Right lobe of liver (tissue), 6 donors: ENCODE results near the gene SLC8A1. TPM values are rescaled to one million over a fixed set of nuclear protein-coding genes. Genes with fewer than 3 reads are reported as not detected.

Source experiments
- ATAC-seq, 4 donors: fragments of 200-7000 bp; cut with Tn5 transposase; one replicate each; pipeline ENCODE4 v1.9.1; 2020; ENCODE audit warnings: mild to moderate bottlenecking in 4 of 4, moderate library complexity in 4 of 4
- DNase-seq, 3 donors: peaks; one replicate each; pipeline ENCODE4 v3.0.0-alpha.2; 2020
- H3K27ac ChIP-seq, 3 donors: fragments of 200-600 bp; one replicate each; pipeline ENCODE4 v1.8.0; 2022
- H3K27me3 ChIP-seq, 2 donors: fragments of 200-600 bp; one replicate each; pipeline ENCODE4 v1.8.0; 2022
- H3K36me3 ChIP-seq, 4 donors: fragments of 200-600 bp; sonication (generic) in 1 of 4; one replicate each; pipeline versions ENCODE4 v1.5.1 to v1.8.0; 2017 to 2022; ENCODE audit warnings: control low read depth in 1 of 4
- H3K4me1 ChIP-seq, 4 donors: fragments of 200-600 bp; sonication (generic) in 1 of 4; one replicate each; pipeline versions ENCODE4 v1.5.1 to v1.8.0; 2017 to 2022; ENCODE audit warnings: control low read depth in 1 of 4
- H3K4me3 ChIP-seq, 3 donors: fragments of 200-600 bp; one replicate each; pipeline ENCODE4 v1.8.0; 2022
- H3K9me3 ChIP-seq, 4 donors: fragments of 200-600 bp; sonication (generic) in 1 of 4; one replicate each; pipeline versions ENCODE4 v1.5.1 to v1.8.0; 2017 to 2022; ENCODE audit warnings: control low read depth in 1 of 4
- CTCF ChIP-seq, 4 donors: fragments of 200-600 bp in 3 of 4; fragments of 450-650 bp in 1 of 4; IDR thresholded peaks; one replicate each; pipeline versions ENCODE4 v1.5.1 to v1.8.0; 2016 to 2022; ENCODE audit warnings: antibody characterized with exemption in 4 of 4, mild to moderate bottlenecking in 2 of 4
- POLR2A ChIP-seq: fragments of 450-650 bp; IDR thresholded peaks from one replicate; pipeline ENCODE4 v1.6.1; 2017; ENCODE audit warnings: antibody characterized with exemption, mild to moderate bottlenecking
- WGBS: methylation state at CpG from one replicate; pipeline ENCODE4 v1.1.6; 2018; ENCODE audit warnings: low coverage, low lambda C conversion rate; ENCODE audit not compliant: insufficient coverage; ENCODE audit errors: missing lambda C conversion rate; 5-methylcytosine and 5-hydroxymethylcytosine counted together
- intact Hi-C, 2 donors: fragments of 100-400 bp; cut with DNase I; formaldehyde crosslinking; loops; one replicate each; pipeline versions ENCODE4 v1.11.2 to v1.14.1; 2022
- total RNA-seq, 6 experiments: library from RNA; depleted of rRNA in 2 of 6; stranded (reverse); fragments of >200 nt in 2 of 6; fragmentation: NEBNext Ultra II Directional in 3 of 6; extraction: Animal tissue kit (Norgen Biotek cat#: 25700) in 3 of 6; gene quantifications; one replicate each; pipeline versions ENCODE4 v1.1.0 to v1.2.4, GENCODE V29; 2016 to 2023
- donor health status: DM: no; HTN: yes; CAD: no.
- donor health status: DM: no; HTN: no; CAD: no.
- donor health status: DM: no; HTN: no; CAD: no.
- donor health status: DM: no; HTN: yes; CAD: no.
- donor health status: DM: no; HTN: yes; CAD: no.

SLC8A1 gene
- total RNA-seq, 6 experiments from 2014 or later, result 3.3 to 12.1 (median 4.9) TPM

DNA sequence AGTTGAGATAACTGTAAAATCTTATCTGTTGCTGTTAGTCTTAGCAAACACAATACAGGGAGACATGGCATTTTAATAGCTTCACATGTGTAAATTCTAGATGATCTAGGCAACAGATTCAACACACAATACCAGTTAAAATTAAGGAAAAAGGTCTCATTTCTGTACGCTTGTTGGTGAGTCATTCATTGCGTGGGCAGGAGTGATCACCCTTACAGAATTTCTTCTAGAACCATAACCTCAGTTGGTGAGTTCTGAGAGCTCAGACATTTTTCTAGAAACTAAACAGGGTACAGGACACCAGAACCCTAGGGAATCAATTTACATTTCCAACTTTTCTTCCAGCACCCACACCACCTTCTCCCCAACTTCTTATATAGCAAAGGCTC, 81.9 kb downstream of the SLC8A1 start:
- H3K4me1 ChIP-seq, result no peaks in the 10 kb centered on the region
- 60% methylated on average over 2 of the region's 2 CpGs for WGBS
- no peaks in the 10 kb centered on the region for H3K9me3 ChIP-seq
- intact Hi-C loops, result no loop called here
- ATAC-seq (no peak), DNase-seq (no peak)
- H3K36me3 ChIP-seq, result no peaks in the 10 kb centered on the region
- no peak overlapping the region for H3K4me3 ChIP-seq
- no peak overlapping the region for H3K27ac ChIP-seq
- H3K27me3 ChIP-seq, result no peaks in the 10 kb centered on the region
- TF ChIP-seq POLR2A, result no peak
- no peak for TF ChIP-seq CTCF (IDR thresholded peaks at IDR 0.05)

DNA sequence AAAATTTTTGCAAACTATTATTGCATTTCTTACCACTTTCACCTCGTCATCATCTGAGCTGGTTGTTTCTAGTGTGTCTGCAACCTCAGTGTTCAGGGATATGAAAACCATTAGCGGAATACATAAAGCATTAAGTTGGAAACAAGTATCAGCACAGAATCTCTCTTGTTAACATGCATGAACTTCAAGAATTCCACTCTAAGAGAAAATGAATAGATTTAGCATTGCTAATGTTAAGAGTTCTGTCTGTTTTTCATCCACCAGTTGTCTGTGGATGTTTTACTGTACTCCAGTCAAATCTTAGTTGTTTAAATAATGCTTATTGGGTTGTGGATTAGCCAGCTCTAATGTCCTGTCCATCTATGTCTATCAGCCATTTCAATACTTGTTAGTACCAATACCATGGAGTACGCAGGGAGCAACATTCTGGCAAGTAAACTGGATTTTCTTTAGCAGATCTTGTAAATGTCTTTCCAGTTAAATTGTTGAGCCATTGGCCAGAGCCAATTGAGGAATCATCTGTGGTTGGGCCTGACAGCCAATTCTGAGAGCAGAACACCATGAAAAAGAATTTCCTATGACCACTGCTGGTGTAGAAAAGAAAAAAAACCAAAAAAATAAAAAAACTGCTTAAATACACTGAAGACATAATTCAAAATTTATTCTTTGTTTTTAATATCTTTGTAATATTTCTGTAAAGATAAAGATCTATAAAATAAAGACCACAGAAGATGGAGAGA, 82.5 kb downstream of the SLC8A1 start:
- Histone ChIP-seq H3K4me3 (no peak overlapping the region), H3K4me1 (no peaks in the 10 kb centered on the region), H3K27me3 (no peaks in the 10 kb centered on the region), H3K36me3 (no peaks in the 10 kb centered on the region), H3K27ac (no peak overlapping the region), H3K9me3 (no peaks in the 10 kb centered on the region)
- intact Hi-C loops, result no loop called here
- ATAC-seq (no peak), DNase-seq (no peak)
- TF ChIP-seq POLR2A (no peak), CTCF (IDR thresholded peaks at IDR 0.05) (no peak)
- WGBS, result 78% methylated on average over 3 of the region's 3 CpGs

DNA sequence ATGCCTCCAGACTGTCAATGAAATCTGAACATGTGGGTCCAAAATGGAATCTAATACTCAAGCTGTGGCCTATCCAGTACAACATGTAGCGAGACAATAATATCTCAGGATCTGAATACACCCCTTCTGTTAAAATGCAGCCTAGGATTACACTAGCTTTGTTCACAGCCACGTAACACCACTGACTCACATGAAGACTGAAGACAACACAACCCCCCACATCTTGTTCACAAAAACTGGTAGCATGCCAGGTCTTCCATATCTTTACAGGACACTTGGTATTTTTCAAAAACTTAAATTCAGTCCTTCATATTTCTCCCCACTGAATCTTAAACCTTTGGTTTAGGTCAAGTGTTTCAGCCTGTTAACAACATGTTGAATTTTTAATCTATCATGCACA, 84.2 kb downstream of the SLC8A1 start:
- Histone ChIP-seq H3K4me1 (no peaks in the 10 kb centered on the region), H3K27ac (no peak overlapping the region), H3K36me3 (no peaks in the 10 kb centered on the region), H3K9me3 (no peaks in the 10 kb centered on the region), H3K4me3 (no peak overlapping the region), H3K27me3 (no peaks in the 10 kb centered on the region)
- DNase-seq, result no peak
- no peak for TF ChIP-seq CTCF (IDR thresholded peaks at IDR 0.05)
- TF ChIP-seq POLR2A, result no peak
- WGBS, result 58% methylated on average over 2 of the region's 2 CpGs
- no peak for ATAC-seq
- intact Hi-C loops, result no loop called here

GRCh38 chr2:40367032-40367431, 84.9 kb downstream of the SLC8A1 start:
- H3K4me1 ChIP-seq, result no peaks in the 10 kb centered on the region
- ATAC-seq (no peak), DNase-seq (no peak)
- no peaks in the 10 kb centered on the region for H3K27me3 ChIP-seq
- no peak overlapping the region for H3K27ac ChIP-seq
- 75% methylated on average over 2 of the region's 2 CpGs for WGBS
- no peaks in the 10 kb centered on the region for H3K9me3 ChIP-seq
- H3K36me3 ChIP-seq, result no peaks in the 10 kb centered on the region
- intact Hi-C loops, result no loop called here
- TF ChIP-seq POLR2A, result no peak
- no peak for TF ChIP-seq CTCF (IDR thresholded peaks at IDR 0.05)
- no peak overlapping the region for H3K4me3 ChIP-seq
